Measurements from ENCODE around the gene MLLT3.

Gene MLLT3

GRCh38 chr9:20353931-20354652, 268.2 kb downstream of the MLLT3 start:
- DNase-seq (ENCODE audit: low spot score): no peak

- no peak for DNase-seq (ENCODE audit: low spot score)
These were observed 268.8 kb downstream of the MLLT3 start for GRCh38 chr9:20353524-20353923.

- no peak for DNase-seq (ENCODE audit: low spot score)
These were observed 269.7 kb downstream of the MLLT3 start for GRCh38 chr9:20352591-20352990.

GRCh38 chr9:20351715-20352114, 270.6 kb downstream of the MLLT3 start:
- DNase-seq (ENCODE audit: low spot score): no peak

- no peak for DNase-seq (ENCODE audit: low spot score)
These were observed 272.7 kb downstream of the MLLT3 start for GRCh38 chr9:20349568-20349967.

- no peak for DNase-seq (ENCODE audit: low spot score)
These were observed 279.0 kb downstream of the MLLT3 start for GRCh38 chr9:20343325-20343724.

GRCh38 chr9:20340511-20340861, 281.8 kb downstream of the MLLT3 start:
- DNase-seq (ENCODE audit: low spot score): no peak

- no peak for DNase-seq (ENCODE audit: low spot score)
These were observed 286.5 kb downstream of the MLLT3 start for GRCh38 chr9:20335668-20336332.

GRCh38 chr9:20333991-20334390, 288.3 kb downstream of the MLLT3 start:
- DNase-seq (ENCODE audit: low spot score): no peak

GRCh38 chr9:20331095-20331685, 291.1 kb downstream of the MLLT3 start:
- no peak for DNase-seq (ENCODE audit: low spot score)

- no peak for DNase-seq (ENCODE audit: low spot score)
These were observed 291.6 kb downstream of the MLLT3 start for GRCh38 chr9:20330688-20331087.

- no peak for DNase-seq (ENCODE audit: low spot score)
These were observed 295.8 kb downstream of the MLLT3 start for GRCh38 chr9:20326516-20326915.

GRCh38 chr9:20325008-20325407, 297.3 kb downstream of the MLLT3 start:
- DNase-seq (ENCODE audit: low spot score): no peak

- no peak for DNase-seq (ENCODE audit: low spot score)
These were observed 300.1 kb downstream of the MLLT3 start for GRCh38 chr9:20322212-20322611.

GRCh38 chr9:20321423-20322082, 300.7 kb downstream of the MLLT3 start:
- DNase-seq (ENCODE audit: low spot score): no peak

GRCh38 chr9:20320921-20321320, 301.4 kb downstream of the MLLT3 start:
- no peak for DNase-seq (ENCODE audit: low spot score)

GRCh38 chr9:20319641-20320337, 302.5 kb downstream of the MLLT3 start:
- no peak for DNase-seq (ENCODE audit: low spot score)

GRCh38 chr9:20319241-20319640, 303.1 kb downstream of the MLLT3 start:
- DNase-seq (ENCODE audit: low spot score): no peak

- DNase-seq (ENCODE audit: low spot score): no peak
These were observed 304.6 kb downstream of the MLLT3 start for GRCh38 chr9:20317701-20318100.

GRCh38 chr9:20316372-20316771, 305.9 kb downstream of the MLLT3 start:
- no peak for DNase-seq (ENCODE audit: low spot score)

GRCh38 chr9:20315677-20316076, 306.6 kb downstream of the MLLT3 start:
- DNase-seq (ENCODE audit: low spot score): no peak

GRCh38 chr9:20314981-20315380, 307.3 kb downstream of the MLLT3 start:
- DNase-seq (ENCODE audit: low spot score): no peak
